ENCODE measurements around the gene CYFIP1.

GRCh38 chr15:22846073-22846472 lies 134.1 kb downstream of the CYFIP1 start:
- TF ChIP-seq, protein P1, sequence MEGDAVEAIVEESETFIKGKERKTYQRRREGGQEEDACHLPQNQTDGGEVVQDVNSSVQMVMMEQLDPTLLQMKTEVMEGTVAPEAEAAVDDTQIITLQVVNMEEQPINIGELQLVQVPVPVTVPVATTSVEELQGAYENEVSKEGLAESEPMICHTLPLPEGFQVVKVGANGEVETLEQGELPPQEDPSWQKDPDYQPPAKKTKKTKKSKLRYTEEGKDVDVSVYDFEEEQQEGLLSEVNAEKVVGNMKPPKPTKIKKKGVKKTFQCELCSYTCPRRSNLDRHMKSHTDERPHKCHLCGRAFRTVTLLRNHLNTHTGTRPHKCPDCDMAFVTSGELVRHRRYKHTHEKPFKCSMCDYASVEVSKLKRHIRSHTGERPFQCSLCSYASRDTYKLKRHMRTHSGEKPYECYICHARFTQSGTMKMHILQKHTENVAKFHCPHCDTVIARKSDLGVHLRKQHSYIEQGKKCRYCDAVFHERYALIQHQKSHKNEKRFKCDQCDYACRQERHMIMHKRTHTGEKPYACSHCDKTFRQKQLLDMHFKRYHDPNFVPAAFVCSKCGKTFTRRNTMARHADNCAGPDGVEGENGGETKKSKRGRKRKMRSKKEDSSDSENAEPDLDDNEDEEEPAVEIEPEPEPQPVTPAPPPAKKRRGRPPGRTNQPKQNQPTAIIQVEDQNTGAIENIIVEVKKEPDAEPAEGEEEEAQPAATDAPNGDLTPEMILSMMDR (IDR thresholded peaks at IDR 0.05 in 2 of 3, conservative IDR thresholded peaks at IDR 0.05 in 1 of 3; ENCODE audit: borderline replicate concordance in 1 of 3, insufficient read depth in 1 of 3, low read depth in 2 of 3, low read length in 2 of 3): no peak
- TF ChIP-seq ZNF274 (IDR thresholded peaks at IDR 0.05; ENCODE audit: low read depth, low read length) (no peak), EZH2phosphoT487 (IDR thresholded peaks at IDR 0.05; ENCODE audit: borderline replicate concordance) (no peak), CEBPB (IDR thresholded peaks at IDR 0.05; ENCODE audit: low read depth) (no peak), POLR2AphosphoS5 (IDR thresholded peaks at IDR 0.05; ENCODE audit: low read depth, low read length) (no peak), REST (IDR thresholded peaks at IDR 0.05; ENCODE audit: low read depth) (no peak)

All from HCT116 (cell line).